CD4-positive, CD25-positive, alpha-beta regulatory T cell (primary cell): ENCODE data around the gene GPR173. TPM values are rescaled to one million over a fixed set of nuclear protein-coding genes. Genes with fewer than 3 reads are reported as not detected.

ENCODE experiments used
- ATAC-seq, 2 donors: fragments of 150-1000 bp; cut with Tn5 transposase; one replicate each; pipeline ENCODE4 v1.10.0; 2021; ENCODE audit warnings: low read depth in 2 of 2, moderate number of reproducible peaks in 2 of 2, moderate library complexity in 1 of 2
- DNase-seq, 3 donors: peaks; one replicate each; pipeline versions ENCODE4 v3.0.0 to v3.0.0-alpha.2; 2012 to 2022; ENCODE audit warnings: mixed read lengths in 1 of 3
- H3K27ac ChIP-seq: one replicate; pipeline ENCODE4 v1.7.0; 2013; ENCODE audit warnings: mild to moderate bottlenecking, low read length; ENCODE audit not compliant: insufficient read depth, poor library complexity, severe bottlenecking
- H3K27me3 ChIP-seq: one replicate; pipeline ENCODE4 v1.7.0; 2013; ENCODE audit warnings: low read length; ENCODE audit not compliant: control insufficient read depth, insufficient read depth
- H3K36me3 ChIP-seq: one replicate; pipeline ENCODE4 v1.7.0; 2013; ENCODE audit warnings: mild to moderate bottlenecking, low read length, moderate library complexity; ENCODE audit not compliant: control insufficient read depth, insufficient read depth
- H3K4me1 ChIP-seq: 2 replicates; pipeline ENCODE4 v1.7.0; 2013; ENCODE audit warnings: mild to moderate bottlenecking, low read length; ENCODE audit not compliant: insufficient read depth, control insufficient read depth, poor library complexity, severe bottlenecking
- H3K4me3 ChIP-seq: one replicate; pipeline ENCODE4 v1.7.0; 2013; ENCODE audit warnings: low read depth, mild to moderate bottlenecking, low read length, moderate library complexity
- H3K9me3 ChIP-seq, 2 experiments: 1 replicate in 1 of 2; 2 replicates in 1 of 2; pipeline ENCODE4 v1.7.0; 2013; ENCODE audit warnings: low read length in 2 of 2, mild to moderate bottlenecking in 1 of 2, moderate library complexity in 1 of 2; ENCODE audit not compliant: control insufficient read depth in 2 of 2
- H3K27ac Mint-ChIP-seq, 3 donors: one replicate each; pipeline ENCODE4 v1.8.0; 2020 to 2022; ENCODE audit warnings: mild to moderate bottlenecking in 3 of 3, mixed read lengths in 3 of 3, moderate library complexity in 2 of 3
- H3K27me3 Mint-ChIP-seq: one replicate; pipeline ENCODE4 v1.8.0; 2022; ENCODE audit warnings: mild to moderate bottlenecking, mixed read lengths
- H3K36me3 Mint-ChIP-seq: one replicate; pipeline ENCODE4 v1.8.0; 2020; ENCODE audit warnings: mixed read lengths
- H3K4me1 Mint-ChIP-seq, 4 donors: one replicate each; pipeline ENCODE4 v1.8.0; 2020 to 2022; ENCODE audit warnings: mixed read lengths in 4 of 4, mild to moderate bottlenecking in 1 of 4
- H3K4me3 Mint-ChIP-seq, 4 donors: one replicate each; pipeline ENCODE4 v1.8.0; 2020 to 2022; ENCODE audit warnings: mild to moderate bottlenecking in 4 of 4, mixed read lengths in 4 of 4, moderate library complexity in 3 of 4
- H3K9me3 Mint-ChIP-seq, 7 donors: one replicate each; pipeline ENCODE4 v1.8.0; 2020 to 2022; ENCODE audit warnings: mixed read lengths in 7 of 7, mild to moderate bottlenecking in 3 of 7, moderate library complexity in 2 of 7
- polyA plus RNA-seq, 4 donors: library from polyadenylated mRNA; unstranded; fragments of 300-500 nt; fragmentation: Illumina TruSeq; gene quantifications; one replicate each; pipeline ENCODE4 v1.2.3, GENCODE V29; 2021
- total RNA-seq: library from RNA; stranded (reverse); gene quantifications from one replicate; pipeline ENCODE4 v1.2.3, GENCODE V29; 2022

GPR173 gene
- total and polyA plus RNA-seq, 5 donors from 2014 or later, result not detected

- peak overlapping the region; percentile 87 to 97 (median 90) for H3K27ac Mint-ChIP-seq
- no peaks in the 10 kb centered on the region for H3K9me3 ChIP-seq
- peaks cover 0 to 46% (median 26%) of the 10 kb centered on the region in 4 donors for H3K4me1 Mint-ChIP-seq
- H3K27ac ChIP-seq, result peak overlapping the region; percentile 88
- ATAC-seq, result no peak
- DNase-seq, result peak in 2 of 3 donors; percentile 28 to 42
- H3K27me3 ChIP-seq, result no peaks in the 10 kb centered on the region
- peaks cover 0 to 2% (median 0%) of the 10 kb centered on the region in 7 donors for H3K9me3 Mint-ChIP-seq
- H3K4me1 ChIP-seq, result peaks cover 14% of the 10 kb centered on the region
- peak overlapping the region; percentile 83 to 94 (median 87) for H3K4me3 Mint-ChIP-seq
- peaks cover 18% of the 10 kb centered on the region for H3K36me3 Mint-ChIP-seq
- H3K27me3 Mint-ChIP-seq, result peaks cover 7% of the 10 kb centered on the region
- peaks cover 18% of the 10 kb centered on the region for H3K36me3 ChIP-seq
- H3K4me3 ChIP-seq, result peak overlapping the region; percentile 57
Measured at GRCh38 chrX:53080628-53081580, 32.3 kb downstream of the GPR173 start.

- H3K36me3 ChIP-seq, result peaks cover 26% of the 10 kb centered on the region
- peaks cover 14% of the 10 kb centered on the region for H3K4me1 ChIP-seq
- peak within 1 kb of the TSS; percentile 89 to 97 (median 95) for H3K4me3 Mint-ChIP-seq
- H3K9me3 ChIP-seq, result no peaks in the 10 kb centered on the region
- ATAC-seq (peak; percentile 93 to 95), DNase-seq (peak; percentile 90 to 95 (median 94))
- H3K27ac ChIP-seq, result peak within 1 kb of the TSS; percentile 88
- peaks cover 7% of the 10 kb centered on the region for H3K27me3 Mint-ChIP-seq
- peak within 1 kb of the TSS; percentile 85 for H3K4me3 ChIP-seq
- peaks cover 23% of the 10 kb centered on the region for H3K36me3 Mint-ChIP-seq
- peak within 1 kb of the TSS; percentile 96 to 98 (median 97) for H3K27ac Mint-ChIP-seq
- H3K4me1 Mint-ChIP-seq, result peaks cover 0 to 58% (median 30%) of the 10 kb centered on the region in 4 donors
- H3K27me3 ChIP-seq, result no peaks in the 10 kb centered on the region
- H3K9me3 Mint-ChIP-seq, result peaks cover 0 to 4% (median 0%) of the 10 kb centered on the region in 7 donors
Measured at GRCh38 chrX:53081925-53082772, 33.6 kb downstream of the GPR173 start, which contains the start of gene TSPYL2. TSS of gene TSPYL2 (plus strand) at chrX:53082367. CDS start at chrX:53082499, 132 bp downstream.

GRCh38 chrX:53082773-53083616, 34.4 kb downstream of the GPR173 start:
- H3K27ac ChIP-seq, result peak overlapping the region; percentile 88
- H3K36me3 Mint-ChIP-seq, result peaks cover 23% of the 10 kb centered on the region
- no peaks in the 10 kb centered on the region for H3K27me3 ChIP-seq
- peaks cover 0 to 4% (median 0%) of the 10 kb centered on the region in 7 donors for H3K9me3 Mint-ChIP-seq
- peak overlapping the region; percentile 86 to 96 (median 88) for H3K27ac Mint-ChIP-seq
- DNase-seq (no peak), ATAC-seq (no peak)
- H3K4me3 ChIP-seq, result peak overlapping the region; percentile 85
- H3K4me1 ChIP-seq, result peaks cover 17% of the 10 kb centered on the region
- H3K27me3 Mint-ChIP-seq, result peaks cover 7% of the 10 kb centered on the region
- H3K36me3 ChIP-seq, result peaks cover 26% of the 10 kb centered on the region
- no peaks in the 10 kb centered on the region for H3K9me3 ChIP-seq
- H3K4me3 Mint-ChIP-seq, result peak overlapping the region; percentile 89 to 97 (median 95)
- H3K4me1 Mint-ChIP-seq, result peaks cover 0 to 66% (median 30%) of the 10 kb centered on the region in 4 donors

- Mint-ChIP-seq H3K9me3 (peaks cover 0 to 4% (median 0%) of the 10 kb centered on the region in 7 donors), H3K4me3 (peak overlapping the region; percentile 89 to 97 (median 95)), H3K4me1 (peaks cover 7 to 75% (median 36%) of the 10 kb centered on the region in 4 donors), H3K27me3 (peaks cover 11% of the 10 kb centered on the region), H3K36me3 (peaks cover 27% of the 10 kb centered on the region), H3K27ac (peak overlapping the region in 2 of 3 donors; percentile 88 to 96)
- peaks cover 26% of the 10 kb centered on the region for H3K36me3 ChIP-seq
- H3K27me3 ChIP-seq, result no peaks in the 10 kb centered on the region
- H3K4me1 ChIP-seq, result peaks cover 21% of the 10 kb centered on the region
- H3K9me3 ChIP-seq, result no peaks in the 10 kb centered on the region
- DNase-seq (no peak), ATAC-seq (no peak)
- H3K4me3 ChIP-seq, result peak overlapping the region; percentile 85
- H3K27ac ChIP-seq, result peak overlapping the region; percentile 88
Measured at GRCh38 chrX:53084043-53084570, 35.5 kb downstream of the GPR173 start.

- no peak for ATAC-seq
- Histone ChIP-seq H3K27me3 (no peaks in the 10 kb centered on the region), H3K36me3 (peaks cover 26% of the 10 kb centered on the region), H3K9me3 (no peaks in the 10 kb centered on the region), H3K4me3 (no peak overlapping the region), H3K27ac (peak overlapping the region; percentile 15), H3K4me1 (peaks cover 23% of the 10 kb centered on the region)
- no peak for DNase-seq
- peaks cover 11 to 78% (median 37%) of the 10 kb centered on the region in 4 donors for H3K4me1 Mint-ChIP-seq
- H3K4me3 Mint-ChIP-seq, result peak overlapping the region in 3 of 4 donors; percentile 26 to 96 (median 82)
- H3K27me3 Mint-ChIP-seq, result peaks cover 11% of the 10 kb centered on the region
- peaks cover 27% of the 10 kb centered on the region for H3K36me3 Mint-ChIP-seq
- H3K9me3 Mint-ChIP-seq, result peaks cover 0 to 4% (median 0%) of the 10 kb centered on the region in 7 donors
- peak overlapping the region in 1 of 3 donors; percentile 34 for H3K27ac Mint-ChIP-seq
Measured at GRCh38 chrX:53084863-53085262, 36.3 kb downstream of the GPR173 start.

GRCh38 chrX:53085661-53086229, 37.2 kb downstream of the GPR173 start:
- H3K27ac Mint-ChIP-seq, result peak overlapping the region; percentile 63 to 89 (median 79)
- H3K27me3 Mint-ChIP-seq, result peaks cover 11% of the 10 kb centered on the region
- DNase-seq, result peak in 2 of 3 donors; percentile 29 to 37
- Histone ChIP-seq H3K4me1 (peaks cover 23% of the 10 kb centered on the region), H3K27ac (peak overlapping the region; percentile 51), H3K36me3 (peaks cover 26% of the 10 kb centered on the region), H3K4me3 (no peak overlapping the region), H3K27me3 (no peaks in the 10 kb centered on the region), H3K9me3 (no peaks in the 10 kb centered on the region)
- peaks cover 27% of the 10 kb centered on the region for H3K36me3 Mint-ChIP-seq
- H3K4me1 Mint-ChIP-seq, result peaks cover 11 to 73% (median 36%) of the 10 kb centered on the region in 4 donors
- H3K9me3 Mint-ChIP-seq, result peaks cover 0 to 4% (median 0%) of the 10 kb centered on the region in 7 donors
- peak overlapping the region in 3 of 4 donors; percentile 0 to 91 (median 85) for H3K4me3 Mint-ChIP-seq
- no peak for ATAC-seq
